ENCODE results near the gene CHST3. TPM values are rescaled to one million over a fixed set of nuclear protein-coding genes. Genes with fewer than 3 reads are reported as not detected.

The CHST3 gene
- total and polyA plus RNA-seq, 10 of the 15 experiments (the other 5 are each of a cell fraction or from before 2014, with no cell fraction given), result 0.03 to 0.50 (median 0.05) TPM; not detected in 2

DNA sequence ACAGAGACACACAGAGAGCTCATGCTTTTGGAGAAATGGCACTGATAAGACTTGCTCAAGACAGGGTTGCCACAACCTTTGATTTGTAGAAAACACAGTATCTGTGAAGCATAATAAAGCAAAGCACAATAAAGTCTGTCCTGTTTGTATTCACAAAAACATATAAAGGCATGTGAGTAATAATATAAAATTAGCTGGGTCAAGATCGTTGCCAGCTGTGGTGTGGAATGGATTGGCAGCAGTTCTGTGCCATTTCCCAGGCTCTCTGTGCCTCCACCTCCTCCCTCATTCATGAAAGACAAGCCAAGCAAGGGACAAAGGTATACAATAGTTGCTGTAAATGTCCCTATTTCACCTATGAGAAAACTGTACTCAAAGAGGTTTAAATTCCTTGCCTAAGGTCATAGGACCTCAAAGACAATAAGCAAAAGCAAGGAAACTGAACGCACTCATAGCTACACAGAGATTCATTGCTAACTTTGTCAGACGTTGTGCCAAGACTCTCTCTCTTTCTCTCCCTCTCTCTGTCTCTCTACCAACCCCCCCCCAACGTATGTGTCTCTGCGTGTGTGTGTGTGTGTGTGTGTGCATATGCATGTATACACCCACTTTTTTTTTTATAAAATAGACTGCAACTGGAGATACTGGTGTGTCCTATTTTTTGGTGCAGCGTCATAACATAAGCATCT is 31.8 kb downstream of the CHST3 start:
- Histone ChIP-seq H3K9ac (ENCODE audit: control insufficient read depth, insufficient read depth, low read length) (no peak overlapping the region), H2AFZ (ENCODE audit: control insufficient read depth, low read depth, low read length) (no peak overlapping the region), H3K4me2 (ENCODE audit: control insufficient read depth, insufficient read depth) (no peak overlapping the region), H3K36me3 (ENCODE audit: control insufficient read depth in 2 of 2, insufficient read depth in 2 of 2, low read length in 1 of 2) (no peaks in the 10 kb centered on the region), H3K27me3 (replicated peaks in 1 of 2; ENCODE audit: control insufficient read depth in 2 of 2, insufficient read depth in 2 of 2, low read length in 1 of 2) (no peaks in the 10 kb centered on the region), H3K9me3 (replicated peaks; ENCODE audit: control insufficient read depth, insufficient read depth, low read length) (no peaks in the 10 kb centered on the region), H3K4me1 (ENCODE audit: control insufficient read depth, insufficient read depth, low read length) (no peaks in the 10 kb centered on the region), H3K4me3 (no peak overlapping the region), H4K20me1 (ENCODE audit: control insufficient read depth, insufficient read depth) (no peaks in the 10 kb centered on the region), H3K27ac (ENCODE audit: control insufficient read depth, insufficient read depth) (no peak overlapping the region), H3K79me2 (ENCODE audit: control insufficient read depth, insufficient read depth, low read length) (no peaks in the 10 kb centered on the region)
- ATAC-seq, result no peak
- ChIA-PET RAD21 (ENCODE audit: unreplicated experiment) (interaction anchor here (0.7 to 1.2 kb wide), 2 partner anchors 11 to 22 kb away, joined by 3 to 4 read pairs; no protein-coding TSS in a partner anchor), POLR2A (interaction anchor here (0.6 to 1.0 kb wide), 3 partner anchors 18 to 58 kb away, joined by 3 to 5 read pairs (median 4); no protein-coding TSS in a partner anchor), SMC1A (ENCODE audit: uncharacterized antibody, unreplicated experiment) (interaction anchor here (1.1 to 1.8 kb wide), 4 partner anchors 11 to 52 kb away, joined by 3 to 6 read pairs (median 3); no protein-coding TSS in a partner anchor), CTCF (interaction anchor here (0.6 to 2.2 kb wide), 5 partner anchors 14 to 557 kb away, joined by 3 to 6 read pairs (median 4); no protein-coding TSS in a partner anchor)
- no peak for TF ChIP-seq MXI1 (IDR thresholded peaks at IDR 0.05; ENCODE audit: low read depth, low read length)
- TF ChIP-seq, protein P1, sequence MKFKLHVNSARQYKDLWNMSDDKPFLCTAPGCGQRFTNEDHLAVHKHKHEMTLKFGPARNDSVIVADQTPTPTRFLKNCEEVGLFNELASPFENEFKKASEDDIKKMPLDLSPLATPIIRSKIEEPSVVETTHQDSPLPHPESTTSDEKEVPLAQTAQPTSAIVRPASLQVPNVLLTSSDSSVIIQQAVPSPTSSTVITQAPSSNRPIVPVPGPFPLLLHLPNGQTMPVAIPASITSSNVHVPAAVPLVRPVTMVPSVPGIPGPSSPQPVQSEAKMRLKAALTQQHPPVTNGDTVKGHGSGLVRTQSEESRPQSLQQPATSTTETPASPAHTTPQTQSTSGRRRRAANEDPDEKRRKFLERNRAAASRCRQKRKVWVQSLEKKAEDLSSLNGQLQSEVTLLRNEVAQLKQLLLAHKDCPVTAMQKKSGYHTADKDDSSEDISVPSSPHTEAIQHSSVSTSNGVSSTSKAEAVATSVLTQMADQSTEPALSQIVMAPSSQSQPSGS (IDR thresholded peaks at IDR 0.05; ENCODE audit: low read length), result no peak
- FAIRE-seq, result peak; percentile 18
- 23% methylated on average over 6 of the region's 6 CpGs for WGBS (ENCODE audit: insufficient coverage, insufficient replicate concordance, low lambda C conversion rate, missing lambda C conversion rate)
- BruUV-seq (replicated peaks), result no TSS peak
- in situ Hi-C loops (cut with MboI), result no loop called here
- intact Hi-C loops (cut with micrococcal nuclease; ENCODE audit: unreplicated experiment), result no loop called here
- DNase-seq (ENCODE audit: low read depth, low spot score), result no peak

All from GM12878 (cell line).